ENCODE data around the gene RIMBP2. TPM values are rescaled to one million over a fixed set of nuclear protein-coding genes. Genes with fewer than 3 reads are reported as not detected.

RIMBP2 gene
- polyA plus RNA-seq, 1 donor (not counting 4 experiments of a cell fraction or from before 2014, with no cell fraction given), result 0.16 TPM

- Histone ChIP-seq H3K27ac (ENCODE audit: control insufficient read depth, insufficient read depth, low read length) (no peak overlapping the region), H2AFZ (ENCODE audit: control insufficient read depth, low read length) (no peak overlapping the region), H3K4me3 (ENCODE audit: control insufficient read depth in 2 of 3, extremely low read depth in 1 of 3, insufficient read depth in 2 of 3, low read depth in 1 of 3, low read length in 3 of 3) (no peak overlapping the region), H4K20me1 (ENCODE audit: control insufficient read depth, extremely low read depth, insufficient read depth, low read length) (no peaks in the 10 kb centered on the region), H3K79me2 (ENCODE audit: control insufficient read depth, insufficient read depth, low read length) (no peaks in the 10 kb centered on the region), H3K9ac (ENCODE audit: control insufficient read depth, extremely low read depth, insufficient read depth, low read length) (no peak overlapping the region), H3K27me3 (ENCODE audit: control insufficient read depth, extremely low read depth, insufficient read depth, low read length) (peaks cover 18% of the 10 kb centered on the region), H3K4me1 (ENCODE audit: control insufficient read depth, extremely low read depth, insufficient read depth, low read length) (peaks cover 3% of the 10 kb centered on the region), H3K36me3 (ENCODE audit: control insufficient read depth in 2 of 2, extremely low read depth in 1 of 2, insufficient read depth in 2 of 2, low read length in 2 of 2) (no peaks in the 10 kb centered on the region), H3K9me3 (ENCODE audit: control insufficient read depth, low read depth, low read length) (no peaks in the 10 kb centered on the region), H3K4me2 (ENCODE audit: control insufficient read depth, extremely low read depth, insufficient read depth, low read depth, low read length) (no peak overlapping the region), H3K9me1 (ENCODE audit: control insufficient read depth, extremely low read depth, insufficient read depth, low read length) (no peaks in the 10 kb centered on the region)
- DNase-seq (ENCODE audit: low read depth, low spot score), result no peak
- dilution Hi-C loops (cut with MboI; ENCODE audit: extremely low pct_ligation_motif_present, low sequenced_read_pairs), result no loop called here
- no peak for TF ChIP-seq CTCF (optimal IDR thresholded peaks at IDR 0.05 in 1 of 3, IDR thresholded peaks at IDR 0.05 in 1 of 3, conservative IDR thresholded peaks at IDR 0.05 in 1 of 3; ENCODE audit: extremely low read depth in 1 of 3, insufficient read depth in 2 of 3, low read length in 3 of 3)
- FAIRE-seq, result no peak
These were observed 6.7 kb downstream of the RIMBP2 start for GRCh38 chr12:130709151-130709970.

- H4K20me1 ChIP-seq (ENCODE audit: control insufficient read depth, extremely low read depth, insufficient read depth, low read length), result no peaks in the 10 kb centered on the region
- FAIRE-seq (no peak), DNase-seq (ENCODE audit: low read depth, low spot score) (no peak)
- no peak overlapping the region for H3K4me3 ChIP-seq (ENCODE audit: control insufficient read depth in 2 of 3, extremely low read depth in 1 of 3, insufficient read depth in 2 of 3, low read depth in 1 of 3, low read length in 3 of 3)
- H3K9me1 ChIP-seq (ENCODE audit: control insufficient read depth, extremely low read depth, insufficient read depth, low read length), result no peaks in the 10 kb centered on the region
- no peaks in the 10 kb centered on the region for H3K36me3 ChIP-seq (ENCODE audit: control insufficient read depth in 2 of 2, extremely low read depth in 1 of 2, insufficient read depth in 2 of 2, low read length in 2 of 2)
- TF ChIP-seq EZH2 (IDR thresholded peaks at IDR 0.05; ENCODE audit: low read length) (no peak), CTCF (optimal IDR thresholded peaks at IDR 0.05 in 1 of 3, IDR thresholded peaks at IDR 0.05 in 1 of 3, conservative IDR thresholded peaks at IDR 0.05 in 1 of 3; ENCODE audit: extremely low read depth in 1 of 3, insufficient read depth in 2 of 3, low read length in 3 of 3) (no peak)
- dilution Hi-C loops (cut with MboI; ENCODE audit: extremely low pct_ligation_motif_present, low sequenced_read_pairs), result no loop called here
- no peak overlapping the region for H3K27ac ChIP-seq (ENCODE audit: control insufficient read depth, insufficient read depth, low read length)
- peaks cover 11% of the 10 kb centered on the region for H3K27me3 ChIP-seq (ENCODE audit: control insufficient read depth, extremely low read depth, insufficient read depth, low read length)
- no peak overlapping the region for H2AFZ ChIP-seq (ENCODE audit: control insufficient read depth, low read length)
- no peaks in the 10 kb centered on the region for H3K4me1 ChIP-seq (ENCODE audit: control insufficient read depth, extremely low read depth, insufficient read depth, low read length)
- H3K9me3 ChIP-seq (ENCODE audit: control insufficient read depth, low read depth, low read length), result no peaks in the 10 kb centered on the region
- H3K79me2 ChIP-seq (ENCODE audit: control insufficient read depth, insufficient read depth, low read length), result no peaks in the 10 kb centered on the region
- no peak overlapping the region for H3K9ac ChIP-seq (ENCODE audit: control insufficient read depth, extremely low read depth, insufficient read depth, low read length)
- no peak overlapping the region for H3K4me2 ChIP-seq (ENCODE audit: control insufficient read depth, extremely low read depth, insufficient read depth, low read depth, low read length)
These were observed 7.5 kb downstream of the RIMBP2 start for GRCh38 chr12:130708648-130709047.
